Aorta (tissue), 5 donors: ENCODE measurements around the gene C22orf39. TPM values are rescaled to one million over a fixed set of nuclear protein-coding genes. Genes with fewer than 3 reads are reported as not detected.

Experiments
- ATAC-seq: fragments of 200-7000 bp; cut with Tn5 transposase; one replicate; pipeline ENCODE4 v1.9.1; 2022; ENCODE audit warnings: moderate library complexity; ENCODE audit not compliant: low FRiP score
- DNase-seq, 2 donors: peaks; one replicate each; pipeline ENCODE4 v3.0.0-alpha.2; 2020
- H3K27ac ChIP-seq, 2 donors: one replicate each; pipeline ENCODE4 v1.5.1; 2013; ENCODE audit warnings: low read length in 2 of 2, mild to moderate bottlenecking in 2 of 2, moderate library complexity in 2 of 2, control low read depth in 1 of 2, inconsistent platforms in 1 of 2, low read depth in 1 of 2
- H3K27me3 ChIP-seq, 2 donors: one replicate each; pipeline ENCODE4 v1.6.1; 2013; ENCODE audit warnings: control low read depth in 1 of 2, low read length in 1 of 2, mild to moderate bottlenecking in 1 of 2, moderate library complexity in 1 of 2; ENCODE audit not compliant: insufficient read depth in 2 of 2, control insufficient read depth in 1 of 2
- H3K36me3 ChIP-seq, 2 donors: one replicate each; pipeline ENCODE4 v1.6.1; 2013; ENCODE audit warnings: control low read depth in 1 of 2, low read length in 1 of 2, mild to moderate bottlenecking in 1 of 2; ENCODE audit not compliant: insufficient read depth in 2 of 2, control insufficient read depth in 1 of 2
- H3K4me1 ChIP-seq, 2 donors: one replicate each; pipeline ENCODE4 v1.6.1; 2013; ENCODE audit warnings: low read length in 2 of 2, control low read depth in 1 of 2, mild to moderate bottlenecking in 1 of 2, moderate library complexity in 1 of 2; ENCODE audit not compliant: insufficient read depth in 2 of 2, control insufficient read depth in 1 of 2
- H3K4me3 ChIP-seq, 2 donors: one replicate each; pipeline ENCODE4 v1.5.1; 2013; ENCODE audit warnings: low read length in 2 of 2, control low read depth in 1 of 2, mild to moderate bottlenecking in 1 of 2
- H3K9me3 ChIP-seq: one replicate; pipeline ENCODE4 v1.6.1; 2013; ENCODE audit warnings: mild to moderate bottlenecking, low read length; ENCODE audit not compliant: control insufficient read depth
- WGBS, 2 donors: extraction: QIAGEN DNeasy Blood & Tissue Kit; methylation state at CpG; one replicate each; pipeline ENCODE4 v1.1.7; 2013; 5-methylcytosine and 5-hydroxymethylcytosine counted together
- intact Hi-C, 2 donors: fragments of 100-400 bp; cut with DNase I; formaldehyde crosslinking; loops; one replicate each; pipeline versions ENCODE4 v1.14.2 to v1.15.0; 2022
- polyA plus RNA-seq, 2 donors: library from polyadenylated mRNA; stranded (reverse); fragments of 200-250 nt; gene quantifications; one replicate each; pipeline ENCODE4 v1.2.3, GENCODE V29; 2013
- total RNA-seq, 2 donors: library from RNA; stranded (reverse); fragmentation: NEBNext Ultra II Directional; extraction: Animal tissue kit (Norgen Biotek cat#: 25700); gene quantifications; one replicate each; pipeline ENCODE4 v1.2.1, GENCODE V29; 2021
- donor health status: healthy with polysubstance abuse.
- donor health status: Bipolar disorder and iron deficiency.
- donor health status: DM: no; HTN: no; CAD: no.
- donor health status: DM: no; HTN: no; CAD: no.
- donor health status: DM: yes; HTN: yes; CAD: no.

The C22orf39 gene
- total and polyA plus RNA-seq, 4 donors, result 29.3 to 58.2 (median 33.6) TPM

- WGBS, 2 donors, result 91 to 92% methylated on average over 7 of the region's 7 CpGs
- H3K36me3 ChIP-seq, result peaks cover 0 to 11% of the 10 kb centered on the region in 2 donors
- intact Hi-C loops, result no loop called here
- H3K4me1 ChIP-seq, result no peaks in the 10 kb centered on the region
- DNase-seq (no peak), ATAC-seq (peak; percentile 7)
- H3K9me3 ChIP-seq, result no peaks in the 10 kb centered on the region
- no peaks in the 10 kb centered on the region for H3K27me3 ChIP-seq
- no peak overlapping the region for H3K4me3 ChIP-seq
- H3K27ac ChIP-seq, result no peak overlapping the region
Observed at GRCh38 chr22:19469421-19469820, 21.9 kb upstream of the C22orf39 start.

GRCh38 chr22:19467912-19468311 lies 20.4 kb upstream of the C22orf39 start:
- Histone ChIP-seq H3K27ac (no peak overlapping the region), H3K4me3 (no peak overlapping the region), H3K36me3 (peaks cover 0 to 10% of the 10 kb centered on the region in 2 donors), H3K27me3 (no peaks in the 10 kb centered on the region), H3K9me3 (no peaks in the 10 kb centered on the region), H3K4me1 (no peaks in the 10 kb centered on the region)
- WGBS, 2 donors, result 72 to 82% methylated on average over 6 of the region's 6 CpGs
- intact Hi-C loops, result no loop called here
- DNase-seq (no peak), ATAC-seq (no peak)

- Histone ChIP-seq H3K27me3 (no peaks in the 10 kb centered on the region), H3K9me3 (no peaks in the 10 kb centered on the region), H3K4me1 (no peaks in the 10 kb centered on the region), H3K27ac (no peak overlapping the region), H3K36me3 (peaks cover 0 to 10% of the 10 kb centered on the region in 2 donors), H3K4me3 (no peak overlapping the region)
- no peak for DNase-seq
- no peak for ATAC-seq
- WGBS, 2 donors, result 91 to 92% methylated on average over 9 of the region's 9 CpGs
- intact Hi-C loops, result no loop called here
Observed at GRCh38 chr22:19466848-19467752, 19.6 kb upstream of the C22orf39 start.

DNA sequence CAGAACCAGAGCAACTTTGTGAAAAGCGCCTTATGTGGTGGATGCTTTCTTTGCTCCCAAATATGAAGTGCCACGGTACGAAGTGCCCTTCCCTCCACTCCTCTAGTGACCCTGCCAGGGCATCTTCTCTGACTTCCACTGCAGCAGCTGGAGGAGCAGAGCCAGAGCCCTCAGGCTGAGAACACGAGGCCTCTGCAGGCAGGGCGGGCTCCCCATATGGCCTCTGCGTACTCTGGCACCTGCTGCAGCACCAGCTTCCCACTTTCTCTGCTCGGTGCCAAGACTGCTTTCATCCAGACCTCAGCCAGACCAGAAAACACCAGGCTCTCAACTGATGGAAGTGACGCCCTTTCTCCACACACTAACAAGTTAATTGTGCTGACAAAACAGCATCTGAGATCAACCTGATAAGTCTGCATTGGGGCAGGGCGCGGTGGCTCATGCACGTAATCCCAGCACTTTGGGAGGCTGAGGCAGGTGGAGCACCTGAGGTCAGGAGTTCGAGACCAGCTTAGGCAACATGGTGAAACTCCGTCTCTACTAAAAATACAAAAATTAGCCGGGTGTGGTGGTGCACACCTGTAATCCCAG lies 18.7 kb upstream of the C22orf39 start:
- no peak overlapping the region for H3K27ac ChIP-seq
- whole genome bisulfite sequencing, 2 donors, result 67 to 68% methylated on average over 14 of the region's 14 CpGs
- no peak overlapping the region for H3K4me3 ChIP-seq
- no peaks in the 10 kb centered on the region for H3K4me1 ChIP-seq
- no peak for ATAC-seq
- intact Hi-C loops, result no loop called here
- H3K9me3 ChIP-seq, result no peaks in the 10 kb centered on the region
- H3K36me3 ChIP-seq, result peaks cover 0 to 10% of the 10 kb centered on the region in 2 donors
- H3K27me3 ChIP-seq, result no peaks in the 10 kb centered on the region
- no peak for DNase-seq

GRCh38 chr22:19464975-19465374 lies 17.5 kb upstream of the C22orf39 start:
- peaks cover 0 to 10% of the 10 kb centered on the region in 2 donors for H3K36me3 ChIP-seq
- ATAC-seq, result no peak
- no peak for DNase-seq
- no peak overlapping the region for H3K27ac ChIP-seq
- no peaks in the 10 kb centered on the region for H3K4me1 ChIP-seq
- H3K9me3 ChIP-seq, result no peaks in the 10 kb centered on the region
- intact Hi-C loops, result no loop called here
- WGBS, 2 donors, result 85 to 86% methylated on average over 4 of the region's 4 CpGs
- H3K27me3 ChIP-seq, result no peaks in the 10 kb centered on the region
- no peak overlapping the region for H3K4me3 ChIP-seq

- Histone ChIP-seq H3K4me1 (no peaks in the 10 kb centered on the region), H3K27ac (no peak overlapping the region), H3K9me3 (no peaks in the 10 kb centered on the region), H3K36me3 (peaks cover 0 to 10% of the 10 kb centered on the region in 2 donors), H3K4me3 (no peak overlapping the region), H3K27me3 (no peaks in the 10 kb centered on the region)
- WGBS, 2 donors, result 76% methylated on average over 1 of the region's 1 CpG
- ATAC-seq (no peak), DNase-seq (no peak)
- intact Hi-C loops, result no loop called here
Observed at GRCh38 chr22:19464546-19464945, 17.0 kb upstream of the C22orf39 start.

DNA sequence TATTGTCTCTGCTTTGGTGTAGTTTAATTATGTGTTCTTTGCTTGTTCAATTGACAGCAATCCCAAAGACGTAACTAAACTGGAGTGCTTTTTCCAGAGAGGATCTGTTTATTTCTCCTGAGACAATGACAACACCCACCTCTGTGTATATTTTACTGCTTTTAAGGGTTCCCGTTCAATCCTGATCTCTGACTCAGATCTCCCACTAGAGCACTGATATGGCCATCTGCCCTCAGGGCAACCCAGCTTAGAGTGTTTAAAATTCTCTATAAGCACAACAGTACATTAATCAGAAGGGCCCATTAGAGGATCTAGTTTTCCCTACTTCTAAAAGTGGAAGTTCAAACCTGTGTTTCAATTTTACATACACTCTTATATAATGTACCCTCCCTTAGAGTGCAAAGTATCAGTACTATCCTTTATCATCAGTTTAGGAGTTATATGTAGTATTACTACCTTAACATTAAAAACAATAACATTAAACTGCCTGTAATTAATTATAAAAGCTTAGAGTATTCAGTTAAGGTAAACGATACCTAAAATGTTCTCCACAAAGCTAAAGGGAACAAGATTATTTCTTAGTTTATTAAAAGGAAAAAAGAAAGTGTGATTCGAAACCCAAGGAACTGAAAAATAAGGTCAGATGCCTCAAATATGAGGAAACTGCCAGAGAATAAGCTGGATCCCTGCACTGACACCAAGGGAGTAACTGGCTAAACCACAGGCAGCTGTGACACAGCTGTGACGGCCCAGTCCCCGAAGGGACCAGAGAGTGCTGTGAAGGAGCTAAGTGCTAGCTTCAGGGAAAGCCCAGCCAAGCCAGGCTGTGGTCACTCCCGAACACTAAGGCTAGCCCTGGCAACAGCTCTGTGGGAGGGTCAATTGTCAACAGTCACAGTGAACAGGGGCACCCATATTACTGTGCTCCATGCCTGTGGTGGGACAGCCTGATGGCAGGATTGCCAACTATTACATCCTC lies 16.3 kb upstream of the C22orf39 start:
- 78 to 81% methylated on average over 7 of the region's 7 CpGs for WGBS, 2 donors
- no peak for ATAC-seq
- H3K4me3 ChIP-seq, result no peak overlapping the region
- H3K27me3 ChIP-seq, result no peaks in the 10 kb centered on the region
- no peaks in the 10 kb centered on the region for H3K9me3 ChIP-seq
- DNase-seq, result no peak
- peaks cover 0 to 4% of the 10 kb centered on the region in 2 donors for H3K36me3 ChIP-seq
- H3K4me1 ChIP-seq, result no peaks in the 10 kb centered on the region
- intact Hi-C loops, result no loop called here
- no peak overlapping the region for H3K27ac ChIP-seq

DNA sequence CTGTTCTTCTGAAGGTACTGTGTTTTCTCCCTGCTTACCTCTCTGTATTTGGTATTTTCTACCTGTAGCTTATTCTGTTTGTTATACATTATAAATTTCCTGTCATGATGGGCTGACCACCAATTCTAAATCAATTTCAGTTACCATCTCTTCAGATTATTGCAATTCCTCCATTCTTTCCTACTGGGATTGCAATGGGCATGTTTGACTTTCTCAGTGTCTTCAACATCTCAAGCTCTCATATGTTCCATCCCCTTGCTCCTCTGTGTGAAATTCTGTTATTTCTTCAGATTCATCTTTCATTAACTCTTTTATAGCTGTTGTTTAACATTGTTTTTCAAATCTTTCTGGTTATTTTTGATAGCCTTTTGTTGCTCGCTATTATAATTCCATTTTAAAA lies 15.5 kb upstream of the C22orf39 start:
- intact Hi-C loops, result no loop called here
- WGBS, 2 donors, result 95 to 98% methylated on average over 1 of the region's 1 CpG
- no peaks in the 10 kb centered on the region for H3K27me3 ChIP-seq
- no peak overlapping the region for H3K27ac ChIP-seq
- no peak overlapping the region for H3K4me3 ChIP-seq
- peaks cover 0 to 5% of the 10 kb centered on the region in 2 donors for H3K36me3 ChIP-seq
- no peak for ATAC-seq
- no peaks in the 10 kb centered on the region for H3K9me3 ChIP-seq
- DNase-seq, result no peak
- H3K4me1 ChIP-seq, result no peaks in the 10 kb centered on the region
